ENCODE data around the gene REX1BD.

- TF ChIP-seq EZH2phosphoT487 (IDR thresholded peaks at IDR 0.05; ENCODE audit: borderline replicate concordance) (no peak), CTCF (conservative IDR thresholded peaks at IDR 0.05; ENCODE audit: low read length) (no peak)
Measured at GRCh38 chr19:18591735-18592385, 3.3 kb downstream of the REX1BD start.
